ENCODE results near the gene SYNDIG1. TPM values are rescaled to one million over a fixed set of nuclear protein-coding genes. Genes with fewer than 3 reads are reported as not detected.

SYNDIG1 gene
- polyA plus RNA-seq, 2 donors, result 0.01 TPM; not detected in 1

GRCh38 chr20:24453869-24454268, 15.6 kb upstream of the SYNDIG1 start:
- Histone ChIP-seq H3K27me3 (ENCODE audit: control insufficient read depth in 1 of 2, insufficient read depth in 2 of 2, low read length in 2 of 2) (no peaks in the 10 kb centered on the region), H3K9me3 (ENCODE audit: control insufficient read depth in 2 of 2, insufficient read depth in 1 of 2, low read depth in 1 of 2, low read length in 1 of 2) (no peaks in the 10 kb centered on the region), H3K4me3 (ENCODE audit: low read depth in 1 of 2, low read length in 2 of 2) (no peak overlapping the region), H3K36me3 (ENCODE audit: control insufficient read depth in 2 of 2, insufficient read depth in 2 of 2, low read length in 1 of 2) (no peaks in the 10 kb centered on the region), H3K27ac (ENCODE audit: low read depth in 2 of 2, low read length in 1 of 2) (no peak overlapping the region), H3K4me1 (ENCODE audit: control insufficient read depth in 2 of 2, insufficient read depth in 2 of 2, low read length in 1 of 2) (no peaks in the 10 kb centered on the region)
- WGBS, 2 donors, result 46 to 57% methylated on average over 2 of the region's 2 CpGs

- Histone ChIP-seq H3K27ac (ENCODE audit: low read depth in 2 of 2, low read length in 1 of 2) (no peak overlapping the region), H3K4me3 (ENCODE audit: low read depth in 1 of 2, low read length in 2 of 2) (no peak overlapping the region), H3K36me3 (ENCODE audit: control insufficient read depth in 2 of 2, insufficient read depth in 2 of 2, low read length in 1 of 2) (no peaks in the 10 kb centered on the region), H3K4me1 (ENCODE audit: control insufficient read depth in 2 of 2, insufficient read depth in 2 of 2, low read length in 1 of 2) (no peaks in the 10 kb centered on the region), H3K9me3 (ENCODE audit: control insufficient read depth in 2 of 2, insufficient read depth in 1 of 2, low read depth in 1 of 2, low read length in 1 of 2) (no peaks in the 10 kb centered on the region), H3K27me3 (ENCODE audit: control insufficient read depth in 1 of 2, insufficient read depth in 2 of 2, low read length in 2 of 2) (no peaks in the 10 kb centered on the region)
- WGBS, 2 donors, result 68% methylated on average over 6 of the region's 6 CpGs
Measured at GRCh38 chr20:24455081-24455480, 14.3 kb upstream of the SYNDIG1 start.

- no peak overlapping the region for H3K27ac ChIP-seq (ENCODE audit: low read depth in 2 of 2, low read length in 1 of 2)
- no peaks in the 10 kb centered on the region for H3K9me3 ChIP-seq (ENCODE audit: control insufficient read depth in 2 of 2, insufficient read depth in 1 of 2, low read depth in 1 of 2, low read length in 1 of 2)
- H3K36me3 ChIP-seq (ENCODE audit: control insufficient read depth in 2 of 2, insufficient read depth in 2 of 2, low read length in 1 of 2), result no peaks in the 10 kb centered on the region
- H3K4me1 ChIP-seq (ENCODE audit: control insufficient read depth in 2 of 2, insufficient read depth in 2 of 2, low read length in 1 of 2), result no peaks in the 10 kb centered on the region
- no peaks in the 10 kb centered on the region for H3K27me3 ChIP-seq (ENCODE audit: control insufficient read depth in 1 of 2, insufficient read depth in 2 of 2, low read length in 2 of 2)
- 71 to 74% methylated on average over 3 of the region's 3 CpGs for WGBS, 2 donors
- no peak overlapping the region for H3K4me3 ChIP-seq (ENCODE audit: low read depth in 1 of 2, low read length in 2 of 2)
Measured at GRCh38 chr20:24456398-24456781, 13.0 kb upstream of the SYNDIG1 start.

- Histone ChIP-seq H3K36me3 (ENCODE audit: control insufficient read depth in 2 of 2, insufficient read depth in 2 of 2, low read length in 1 of 2) (no peaks in the 10 kb centered on the region), H3K4me3 (ENCODE audit: low read depth in 1 of 2, low read length in 2 of 2) (no peak overlapping the region), H3K4me1 (ENCODE audit: control insufficient read depth in 2 of 2, insufficient read depth in 2 of 2, low read length in 1 of 2) (no peaks in the 10 kb centered on the region), H3K27me3 (ENCODE audit: control insufficient read depth in 1 of 2, insufficient read depth in 2 of 2, low read length in 2 of 2) (no peaks in the 10 kb centered on the region), H3K9me3 (ENCODE audit: control insufficient read depth in 2 of 2, insufficient read depth in 1 of 2, low read depth in 1 of 2, low read length in 1 of 2) (no peaks in the 10 kb centered on the region), H3K27ac (ENCODE audit: low read depth in 2 of 2, low read length in 1 of 2) (no peak overlapping the region)
- 49 to 54% methylated on average over 2 of the region's 2 CpGs for WGBS, 2 donors
Measured at GRCh38 chr20:24458436-24458835, 11.0 kb upstream of the SYNDIG1 start.

- Histone ChIP-seq H3K27me3 (ENCODE audit: control insufficient read depth in 1 of 2, insufficient read depth in 2 of 2, low read length in 2 of 2) (no peaks in the 10 kb centered on the region), H3K36me3 (ENCODE audit: control insufficient read depth in 2 of 2, insufficient read depth in 2 of 2, low read length in 1 of 2) (no peaks in the 10 kb centered on the region), H3K4me3 (ENCODE audit: low read depth in 1 of 2, low read length in 2 of 2) (no peak overlapping the region), H3K9me3 (ENCODE audit: control insufficient read depth in 2 of 2, insufficient read depth in 1 of 2, low read depth in 1 of 2, low read length in 1 of 2) (no peaks in the 10 kb centered on the region), H3K4me1 (ENCODE audit: control insufficient read depth in 2 of 2, insufficient read depth in 2 of 2, low read length in 1 of 2) (no peaks in the 10 kb centered on the region), H3K27ac (ENCODE audit: low read depth in 2 of 2, low read length in 1 of 2) (no peak overlapping the region)
- 62 to 75% methylated on average over 2 of the region's 2 CpGs for WGBS, 2 donors
Measured at GRCh38 chr20:24459733-24460132, 9.7 kb upstream of the SYNDIG1 start.

GRCh38 chr20:24460712-24461111, 8.7 kb upstream of the SYNDIG1 start:
- Histone ChIP-seq H3K9me3 (ENCODE audit: control insufficient read depth in 2 of 2, insufficient read depth in 1 of 2, low read depth in 1 of 2, low read length in 1 of 2) (no peaks in the 10 kb centered on the region), H3K36me3 (ENCODE audit: control insufficient read depth in 2 of 2, insufficient read depth in 2 of 2, low read length in 1 of 2) (no peaks in the 10 kb centered on the region), H3K4me1 (ENCODE audit: control insufficient read depth in 2 of 2, insufficient read depth in 2 of 2, low read length in 1 of 2) (no peaks in the 10 kb centered on the region), H3K4me3 (ENCODE audit: low read depth in 1 of 2, low read length in 2 of 2) (no peak overlapping the region), H3K27ac (ENCODE audit: low read depth in 2 of 2, low read length in 1 of 2) (no peak overlapping the region), H3K27me3 (ENCODE audit: control insufficient read depth in 1 of 2, insufficient read depth in 2 of 2, low read length in 2 of 2) (no peaks in the 10 kb centered on the region)
- WGBS, 2 donors, result 86 to 93% methylated on average over 7 of the region's 7 CpGs

- Histone ChIP-seq H3K9me3 (ENCODE audit: control insufficient read depth in 2 of 2, insufficient read depth in 1 of 2, low read depth in 1 of 2, low read length in 1 of 2) (no peaks in the 10 kb centered on the region), H3K27ac (ENCODE audit: low read depth in 2 of 2, low read length in 1 of 2) (no peak overlapping the region), H3K36me3 (ENCODE audit: control insufficient read depth in 2 of 2, insufficient read depth in 2 of 2, low read length in 1 of 2) (no peaks in the 10 kb centered on the region), H3K27me3 (ENCODE audit: control insufficient read depth in 1 of 2, insufficient read depth in 2 of 2, low read length in 2 of 2) (no peaks in the 10 kb centered on the region), H3K4me1 (ENCODE audit: control insufficient read depth in 2 of 2, insufficient read depth in 2 of 2, low read length in 1 of 2) (no peaks in the 10 kb centered on the region), H3K4me3 (ENCODE audit: low read depth in 1 of 2, low read length in 2 of 2) (no peak overlapping the region)
- WGBS, 2 donors, result 88 to 89% methylated on average over 3 of the region's 3 CpGs
Measured at GRCh38 chr20:24461848-24462247, 7.6 kb upstream of the SYNDIG1 start.

- no peaks in the 10 kb centered on the region for H3K36me3 ChIP-seq (ENCODE audit: control insufficient read depth in 2 of 2, insufficient read depth in 2 of 2, low read length in 1 of 2)
- H3K27me3 ChIP-seq (ENCODE audit: control insufficient read depth in 1 of 2, insufficient read depth in 2 of 2, low read length in 2 of 2), result no peaks in the 10 kb centered on the region
- 52 to 60% methylated on average over 4 of the region's 4 CpGs for WGBS, 2 donors
- no peaks in the 10 kb centered on the region for H3K9me3 ChIP-seq (ENCODE audit: control insufficient read depth in 2 of 2, insufficient read depth in 1 of 2, low read depth in 1 of 2, low read length in 1 of 2)
- H3K27ac ChIP-seq (ENCODE audit: low read depth in 2 of 2, low read length in 1 of 2), result no peak overlapping the region
- no peak overlapping the region for H3K4me3 ChIP-seq (ENCODE audit: low read depth in 1 of 2, low read length in 2 of 2)
- H3K4me1 ChIP-seq (ENCODE audit: control insufficient read depth in 2 of 2, insufficient read depth in 2 of 2, low read length in 1 of 2), result no peaks in the 10 kb centered on the region
Measured at GRCh38 chr20:24462460-24463010, 6.9 kb upstream of the SYNDIG1 start.

- Histone ChIP-seq H3K36me3 (ENCODE audit: control insufficient read depth in 2 of 2, insufficient read depth in 2 of 2, low read length in 1 of 2) (no peaks in the 10 kb centered on the region), H3K4me1 (ENCODE audit: control insufficient read depth in 2 of 2, insufficient read depth in 2 of 2, low read length in 1 of 2) (peaks cover 2 to 7% of the 10 kb centered on the region in 2 donors), H3K4me3 (ENCODE audit: low read depth in 1 of 2, low read length in 2 of 2) (no peak overlapping the region), H3K27ac (ENCODE audit: low read depth in 2 of 2, low read length in 1 of 2) (no peak overlapping the region), H3K27me3 (ENCODE audit: control insufficient read depth in 1 of 2, insufficient read depth in 2 of 2, low read length in 2 of 2) (peaks cover 0 to 10% of the 10 kb centered on the region in 2 donors), H3K9me3 (ENCODE audit: control insufficient read depth in 2 of 2, insufficient read depth in 1 of 2, low read depth in 1 of 2, low read length in 1 of 2) (no peaks in the 10 kb centered on the region)
- 77 to 82% methylated on average over 3 of the region's 3 CpGs for WGBS, 2 donors
Measured at GRCh38 chr20:24465159-24465558, 4.3 kb upstream of the SYNDIG1 start.

- Histone ChIP-seq H3K4me1 (ENCODE audit: control insufficient read depth in 2 of 2, insufficient read depth in 2 of 2, low read length in 1 of 2) (peaks cover 6 to 10% of the 10 kb centered on the region in 2 donors), H3K27ac (ENCODE audit: low read depth in 2 of 2, low read length in 1 of 2) (no peak overlapping the region), H3K27me3 (ENCODE audit: control insufficient read depth in 1 of 2, insufficient read depth in 2 of 2, low read length in 2 of 2) (peaks cover 0 to 14% of the 10 kb centered on the region in 2 donors), H3K4me3 (ENCODE audit: low read depth in 1 of 2, low read length in 2 of 2) (no peak overlapping the region), H3K9me3 (ENCODE audit: control insufficient read depth in 2 of 2, insufficient read depth in 1 of 2, low read depth in 1 of 2, low read length in 1 of 2) (peaks cover 0 to 1% of the 10 kb centered on the region in 2 donors), H3K36me3 (ENCODE audit: control insufficient read depth in 2 of 2, insufficient read depth in 2 of 2, low read length in 1 of 2) (no peaks in the 10 kb centered on the region)
- WGBS, 2 donors, result 65 to 70% methylated on average over 3 of the region's 3 CpGs
Measured at GRCh38 chr20:24465730-24466129, 3.7 kb upstream of the SYNDIG1 start.

Measured in esophagus (tissue), 2 donors.